Mesenchymal stem cell (in vitro differentiated cells and primary cell): ENCODE data around the gene CUEDC1.
"Not testable (repeated sequence)": the region's sequence is repeated elsewhere in the genome, so short reads cannot be mapped to it uniquely, and the experiment has no call there.

Experiments
- DNase-seq: peaks from one replicate; pipeline ENCODE4 v3.0.0-alpha.2; 2013
- H2AFZ ChIP-seq: one replicate; pipeline ENCODE4 v1.6.1; 2013; ENCODE audit warnings: low read depth, mild to moderate bottlenecking, control low read depth, inconsistent platforms, low read length, moderate library complexity
- H2AK5ac ChIP-seq: 2 replicates; pipeline ENCODE4 v1.6.1; 2013; ENCODE audit warnings: low read length, moderate library complexity, mild to moderate bottlenecking, inconsistent platforms; ENCODE audit not compliant: severe bottlenecking
- H2BK120ac ChIP-seq: one replicate; pipeline ENCODE4 v1.6.1; 2013; ENCODE audit warnings: low read depth, mild to moderate bottlenecking, inconsistent platforms, low read length, moderate library complexity
- H2BK12ac ChIP-seq, 2 experiments: one replicate each; pipeline ENCODE4 v1.6.1; 2013; ENCODE audit warnings: inconsistent platforms in 2 of 2, low read length in 2 of 2, mild to moderate bottlenecking in 2 of 2, moderate library complexity in 2 of 2, control low read depth in 1 of 2
- H2BK15ac ChIP-seq: one replicate; pipeline ENCODE4 v1.6.1; 2013; ENCODE audit warnings: mild to moderate bottlenecking, low read depth, inconsistent platforms; ENCODE audit not compliant: poor library complexity, severe bottlenecking
- H2BK5ac ChIP-seq: 2 replicates; pipeline ENCODE4 v1.6.1; 2013; ENCODE audit warnings: low read depth, mild to moderate bottlenecking, low read length, control low read depth, inconsistent platforms; ENCODE audit not compliant: poor library complexity, severe bottlenecking
- H3K14ac ChIP-seq, 2 experiments: one replicate each; pipeline ENCODE4 v1.6.1; 2013; ENCODE audit warnings: inconsistent platforms in 2 of 2, low read length in 2 of 2, control low read depth in 1 of 2, mild to moderate bottlenecking in 1 of 2, moderate library complexity in 1 of 2
- H3K18ac ChIP-seq, 2 experiments: one replicate each; pipeline ENCODE4 v1.6.1; 2013; ENCODE audit warnings: inconsistent platforms in 2 of 2, low read length in 2 of 2, control low read depth in 1 of 2, low read depth in 1 of 2, mild to moderate bottlenecking in 1 of 2
- H3K23ac ChIP-seq, 2 experiments: one replicate each; pipeline ENCODE4 v1.6.1; 2013; ENCODE audit warnings: inconsistent platforms in 2 of 2, low read length in 2 of 2, mild to moderate bottlenecking in 2 of 2, moderate library complexity in 2 of 2, control low read depth in 1 of 2
- H3K27ac ChIP-seq: 2 replicates; pipeline ENCODE4 v1.5.1; 2013; ENCODE audit warnings: mild to moderate bottlenecking, moderate library complexity, low read length, control low read depth, inconsistent platforms; ENCODE audit not compliant: poor library complexity, severe bottlenecking
- H3K27me3 ChIP-seq, 2 experiments: 2 replicates each; pipeline versions ENCODE4 v1.6.1 to v1.7.0; 2013; ENCODE audit warnings: low read length in 2 of 2, mild to moderate bottlenecking in 2 of 2, moderate library complexity in 2 of 2, control low read depth in 1 of 2, inconsistent platforms in 1 of 2; ENCODE audit not compliant: control insufficient read depth in 1 of 2, insufficient read depth in 1 of 2
- H3K36me3 ChIP-seq, 2 experiments: 2 replicates each; pipeline versions ENCODE4 v1.6.1 to v1.7.0; 2013; ENCODE audit warnings: low read length in 2 of 2, control low read depth in 1 of 2, inconsistent platforms in 1 of 2, low read depth in 1 of 2, mild to moderate bottlenecking in 1 of 2; ENCODE audit not compliant: insufficient read depth in 2 of 2, control insufficient read depth in 1 of 2
- H3K4ac ChIP-seq, 2 experiments: one replicate each; pipeline ENCODE4 v1.6.1; 2013; ENCODE audit warnings: inconsistent platforms in 2 of 2, low read length in 2 of 2, mild to moderate bottlenecking in 2 of 2, moderate library complexity in 2 of 2, control low read depth in 1 of 2, low read depth in 1 of 2
- H3K4me1 ChIP-seq: 2 replicates; pipeline ENCODE4 v1.6.1; 2013; ENCODE audit warnings: low read depth, low read length, control low read depth; ENCODE audit not compliant: control insufficient read depth, insufficient read depth
- H3K4me2 ChIP-seq: 2 replicates; pipeline ENCODE4 v1.6.1; 2013; ENCODE audit warnings: low read length, mild to moderate bottlenecking, inconsistent platforms; ENCODE audit not compliant: poor library complexity, severe bottlenecking
- H3K4me3 ChIP-seq, 2 experiments: 2 replicates each; pipeline versions ENCODE4 v1.5.1 to v1.7.0; 2013; ENCODE audit warnings: low read length in 2 of 2, mild to moderate bottlenecking in 2 of 2, control low read depth in 1 of 2, low read depth in 1 of 2; ENCODE audit not compliant: insufficient read depth in 1 of 2
- H3K79me1 ChIP-seq: replicated peaks from 2 replicates; pipeline ENCODE4 v1.6.1; 2013; ENCODE audit warnings: mild to moderate bottlenecking, control low read depth, low read length, inconsistent platforms; ENCODE audit not compliant: poor library complexity, severe bottlenecking
- H3K9ac ChIP-seq: 2 replicates; pipeline ENCODE4 v1.7.0; 2013; ENCODE audit warnings: mild to moderate bottlenecking, low read length, moderate library complexity
- H3K9me3 ChIP-seq: 2 replicates; pipeline ENCODE4 v1.7.0; 2013; ENCODE audit warnings: mild to moderate bottlenecking, low read length; ENCODE audit not compliant: control insufficient read depth
- H4K8ac ChIP-seq: one replicate; pipeline ENCODE4 v1.6.1; 2013; ENCODE audit warnings: inconsistent platforms, mild to moderate bottlenecking, low read length, moderate library complexity
- H4K91ac ChIP-seq: one replicate; pipeline ENCODE4 v1.6.1; 2013; ENCODE audit warnings: mild to moderate bottlenecking, low read length, inconsistent platforms
- WGBS: methylation state at CpG from one replicate; pipeline ENCODE4 v1.1.7; 2013; ENCODE audit warnings: mixed read lengths; 5-methylcytosine and 5-hydroxymethylcytosine counted together

CUEDC1 gene

GRCh38 chr17:57849163-57849873 lies 105.9 kb downstream of the CUEDC1 start:
- Histone ChIP-seq H2AK5ac (peak overlapping the region; percentile 87), H2BK120ac (no peak overlapping the region), H4K91ac (no peak overlapping the region), H2BK12ac (peak overlapping the region in 1 of 2 experiments; percentile 73), H3K23ac (no peak overlapping the region), H3K36me3 (peaks cover 7 to 15% of the 10 kb centered on the region in 2 experiments), H2BK5ac (peak overlapping the region; percentile 15), H3K79me1 (peaks cover 17% of the 10 kb centered on the region), H3K4me2 (peak overlapping the region; percentile 90), H4K8ac (peak overlapping the region; percentile 94), H2BK15ac (no peak overlapping the region), H3K4me1 (peaks cover 14% of the 10 kb centered on the region), H3K9ac (peak overlapping the region; percentile 95), H3K18ac (peak overlapping the region in 1 of 2 experiments; percentile 89), H3K4ac (peak overlapping the region in 1 of 2 experiments; percentile 86), H3K4me3 (peak overlapping the region; percentile 93 to 94), H3K27me3 (no peaks in the 10 kb centered on the region), H2AFZ (peak overlapping the region; percentile 81), H3K9me3 (no peaks in the 10 kb centered on the region), H3K14ac (peak overlapping the region in 1 of 2 experiments; percentile 91), H3K27ac (peak overlapping the region; percentile 72)
- DNase-seq = no peak
- 30% methylated on average over 27 of the region's 27 CpGs for WGBS

- H2AK5ac ChIP-seq, H4K8ac ChIP-seq, H3K4me2 ChIP-seq, H3K9me3 ChIP-seq, H3K27ac ChIP-seq, H2BK120ac ChIP-seq, H3K23ac ChIP-seq, H2BK15ac ChIP-seq, H3K18ac ChIP-seq, H2BK12ac ChIP-seq, H3K27me3 ChIP-seq, H4K91ac ChIP-seq, H3K9ac ChIP-seq, H2AFZ ChIP-seq, H3K4me3 ChIP-seq, DNase-seq, H2BK5ac ChIP-seq, H3K4ac ChIP-seq, H3K14ac ChIP-seq: not testable (repeated sequence)
- 96% methylated on average over 20 of the region's 32 CpGs for WGBS
- Histone ChIP-seq H3K36me3 (peaks cover 7 to 35% of the 10 kb centered on the region in 2 experiments), H3K4me1 (peaks cover 11% of the 10 kb centered on the region), H3K79me1 (peaks cover 31% of the 10 kb centered on the region)
Observed at GRCh38 chr17:57846056-57846945, 108.9 kb downstream of the CUEDC1 start.

- WGBS = 100% methylated on average over 1 of the region's 1 CpG
- Histone ChIP-seq H3K14ac (no peak overlapping the region), H3K18ac (no peak overlapping the region)
Observed at GRCh38 chr17:57842280-57842679, 112.9 kb downstream of the CUEDC1 start.

GRCh38 chr17:57839571-57839923 lies 115.7 kb downstream of the CUEDC1 start:
- H3K79me1 ChIP-seq = peaks cover 21% of the 10 kb centered on the region
- H2AK5ac ChIP-seq = no peak overlapping the region
- no peak overlapping the region for H2BK120ac ChIP-seq
- H4K8ac ChIP-seq = no peak overlapping the region
- no peak overlapping the region for H3K18ac ChIP-seq
- no peak overlapping the region for H2AFZ ChIP-seq
- no peak overlapping the region for H2BK12ac ChIP-seq
- no peaks in the 10 kb centered on the region for H3K4me1 ChIP-seq
- no peak overlapping the region for H3K4ac ChIP-seq
- no peaks in the 10 kb centered on the region for H3K27me3 ChIP-seq
- H3K27ac ChIP-seq = no peak overlapping the region
- 95% methylated on average over 5 of the region's 6 CpGs for WGBS
- H2BK5ac ChIP-seq = no peak overlapping the region
- no peak for DNase-seq
- no peak overlapping the region for H4K91ac ChIP-seq
- H3K4me2 ChIP-seq = no peak overlapping the region
- no peaks in the 10 kb centered on the region for H3K9me3 ChIP-seq
- H3K36me3 ChIP-seq = peaks cover 17 to 55% of the 10 kb centered on the region in 2 experiments
- H3K14ac ChIP-seq = no peak overlapping the region
- no peak overlapping the region for H3K9ac ChIP-seq
- H3K23ac ChIP-seq = no peak overlapping the region
- H3K4me3 ChIP-seq = no peak overlapping the region
- no peak overlapping the region for H2BK15ac ChIP-seq

More at GRCh38 chr17:57842280-57842679, 112.9 kb downstream of the CUEDC1 start:
- no peak overlapping the region for H4K91ac ChIP-seq
- H3K79me1 ChIP-seq = peaks cover 25% of the 10 kb centered on the region
- no peak overlapping the region for H2BK120ac ChIP-seq
- H3K9me3 ChIP-seq = no peaks in the 10 kb centered on the region
- H3K4ac ChIP-seq = no peak overlapping the region
- no peak overlapping the region for H3K4me3 ChIP-seq
- no peak for DNase-seq
- no peak overlapping the region for H2AFZ ChIP-seq
- H3K4me1 ChIP-seq = peaks cover 2% of the 10 kb centered on the region
- H4K8ac ChIP-seq = no peak overlapping the region
- H2BK5ac ChIP-seq = no peak overlapping the region
- H3K23ac ChIP-seq = no peak overlapping the region
- no peaks in the 10 kb centered on the region for H3K27me3 ChIP-seq
- no peak overlapping the region for H2BK12ac ChIP-seq
- no peak overlapping the region for H3K4me2 ChIP-seq
- H3K9ac ChIP-seq = no peak overlapping the region
- no peak overlapping the region for H2BK15ac ChIP-seq
- no peak overlapping the region for H2AK5ac ChIP-seq
- no peak overlapping the region for H3K27ac ChIP-seq
- H3K36me3 ChIP-seq = peaks cover 17 to 62% of the 10 kb centered on the region in 2 experiments
